T-cell (primary cell): ENCODE data around the gene CEP19. TPM values are rescaled to one million over a fixed set of nuclear protein-coding genes. Genes with fewer than 3 reads are reported as not detected.
"Not testable (repeated sequence)": the region's sequence is repeated elsewhere in the genome, so short reads cannot be mapped to it uniquely, and the experiment has no call there.

Source experiments
- ATAC-seq, 4 experiments: fragments of 200-7000 bp in 3 of 4; fragments of 150-1000 bp in 1 of 4; cut with Tn5 transposase; replicated peaks in 1 of 4; 1 replicate in 3 of 4; 2 replicates in 1 of 4; pipeline ENCODE4 v1.10.0; 2021; ENCODE audit warnings: moderate library complexity in 3 of 4, mild to moderate bottlenecking in 2 of 4, moderate number of reproducible peaks in 1 of 4
- CTCF ChIA-PET, 2 donors: fragments of 300-600 bp; sonication (Branson Sonifier 250); formaldehyde crosslinking; loops; one replicate each; lab custom pipeline; 2022; ENCODE audit warnings: antibody characterized with exemption in 2 of 2; lab: Charles Lee
- POLR2A ChIA-PET, 2 donors: fragments of 300-600 bp; sonication (Branson Sonifier 250); formaldehyde crosslinking; loops; one replicate each; lab custom pipeline; 2022; ENCODE audit warnings: antibody characterized with exemption in 2 of 2; lab: Charles Lee
- DNase-seq, 35 experiments: peaks; one replicate each; pipeline versions ENCODE4 v3.0.0 to v3.0.0-alpha.2; 2013 to 2023
- H3K27ac ChIP-seq: one replicate; pipeline ENCODE4 v1.5.1; 2013; ENCODE audit warnings: low read length
- H3K27me3 ChIP-seq, 2 experiments: replicated peaks in 1 of 2; 1 replicate in 1 of 2; 2 replicates in 1 of 2; pipeline versions ENCODE4 v1.6.1 to v1.7.0; 2013; ENCODE audit warnings: low read length in 1 of 2, mixed read lengths in 1 of 2; ENCODE audit not compliant: control insufficient read depth in 2 of 2, insufficient read depth in 2 of 2; ENCODE audit errors: extremely low read depth in 1 of 2
- H3K36me3 ChIP-seq, 2 donors: 1 replicate in 1 of 2; 2 replicates in 1 of 2; pipeline versions ENCODE4 v1.6.1 to v1.7.0; 2013; ENCODE audit warnings: low read length in 1 of 2; ENCODE audit not compliant: control insufficient read depth in 2 of 2, insufficient read depth in 1 of 2; ENCODE audit errors: extremely low read depth in 1 of 2
- H3K4me1 ChIP-seq, 2 experiments: 1 replicate in 1 of 2; 2 replicates in 1 of 2; pipeline versions ENCODE4 v1.6.1 to v1.7.0; 2013; ENCODE audit warnings: low read length in 2 of 2, mixed read lengths in 1 of 2; ENCODE audit not compliant: insufficient read depth in 2 of 2, control insufficient read depth in 1 of 2; ENCODE audit errors: extremely low read depth in 1 of 2
- H3K4me3 ChIP-seq, 2 donors: 1 replicate in 1 of 2; 2 replicates in 1 of 2; pipeline versions ENCODE4 v1.5.1 to v1.7.0; 2013; ENCODE audit warnings: mild to moderate bottlenecking in 2 of 2, low read length in 1 of 2, moderate library complexity in 1 of 2; ENCODE audit not compliant: control insufficient read depth in 1 of 2; ENCODE audit errors: extremely low read depth in 1 of 2
- H3K9me3 ChIP-seq: 2 replicates; pipeline ENCODE4 v1.7.0; 2013
- H3K27ac Mint-ChIP-seq, 2 donors: one replicate each; pipeline ENCODE4 v1.8.0; 2020 to 2021; ENCODE audit warnings: mild to moderate bottlenecking in 2 of 2, mixed read lengths in 2 of 2
- H3K27me3 Mint-ChIP-seq, 2 donors: one replicate each; pipeline ENCODE4 v1.8.0; 2021 to 2022; ENCODE audit warnings: mixed read lengths in 2 of 2
- H3K36me3 Mint-ChIP-seq: one replicate; pipeline ENCODE4 v1.8.0; 2021; ENCODE audit warnings: mixed read lengths
- H3K4me1 Mint-ChIP-seq, 3 donors: one replicate each; pipeline ENCODE4 v1.8.0; 2020 to 2022; ENCODE audit warnings: mixed read lengths in 3 of 3, mild to moderate bottlenecking in 1 of 3
- H3K4me3 Mint-ChIP-seq, 3 donors: one replicate each; pipeline ENCODE4 v1.8.0; 2020 to 2022; ENCODE audit warnings: mild to moderate bottlenecking in 3 of 3, mixed read lengths in 3 of 3, moderate library complexity in 3 of 3
- H3K9me3 Mint-ChIP-seq, 3 donors: one replicate each; pipeline ENCODE4 v1.8.0; 2020 to 2022; ENCODE audit warnings: mixed read lengths in 3 of 3
- WGBS: methylation state at CpG from one replicate; pipeline ENCODE4 v1.1.5; 2013; ENCODE audit warnings: missing lambda C conversion rate; ENCODE audit not compliant: insufficient coverage; 5-methylcytosine and 5-hydroxymethylcytosine counted together
- total RNA-seq, 35 experiments: library from RNA in 6 of 35; stranded (reverse) in 6 of 35; fragments of 120-200 nt in 1 of 35; gene quantifications; one replicate each; pipeline versions ENCODE4 v1.2.1 to v1.2.4 and lab custom pipeline; 2013 to 2026

Gene CEP19
- total RNA-seq, 5 donors from 2014 or later (not counting 1 experiment from before 2014, with no cell fraction given): 1.6 to 8.5 (median 6.4) TPM

GRCh38 chr3:196749125-196749524 is 37.1 kb upstream of the CEP19 start:
- no peak overlapping the region for H3K27ac ChIP-seq
- Mint-ChIP-seq H3K4me1 (peaks cover 51 to 67% (median 59%) of the 10 kb centered on the region in 3 donors), H3K27ac (no peak overlapping the region), H3K4me3 (peak overlapping the region in 1 of 3 donors; percentile 3), H3K36me3 (peaks cover 37% of the 10 kb centered on the region), H3K9me3 (no peaks in the 10 kb centered on the region), H3K27me3 (no peaks in the 10 kb centered on the region)
- peaks cover 0 to 12% of the 10 kb centered on the region in 2 donors for H3K36me3 ChIP-seq
- DNase-seq (no peak), ATAC-seq (no peak)
- WGBS: 80% methylated on average over 1 of the region's 8 CpGs
- ChIA-PET CTCF (no interaction called here), POLR2A (interaction anchor here in 1 of 2 donors (0.6 kb wide), 1 partner anchor 178 kb away, joined by 6 read pairs; no protein-coding TSS in a partner anchor)
- H3K27me3 ChIP-seq: no peaks in the 10 kb centered on the region
- peaks cover 0 to 14% of the 10 kb centered on the region in 2 experiments for H3K4me1 ChIP-seq
- H3K9me3 ChIP-seq: no peaks in the 10 kb centered on the region
- H3K4me3 ChIP-seq: no peak overlapping the region

- H3K4me3 Mint-ChIP-seq: peak overlapping the region in 2 of 3 donors; percentile 38 to 47
- H3K9me3 ChIP-seq, H3K36me3 ChIP-seq, H3K9me3 Mint-ChIP-seq, DNase-seq, H3K27me3 ChIP-seq, H3K4me3 ChIP-seq, POLR2A ChIA-PET, H3K27ac Mint-ChIP-seq, CTCF ChIA-PET, H3K27ac ChIP-seq, ATAC-seq, H3K27me3 Mint-ChIP-seq: not testable (repeated sequence)
- WGBS: no CpG with 5 or more reads among the region's 10 CpGs
- peaks cover 15 to 34% of the 10 kb centered on the region in 2 experiments for H3K4me1 ChIP-seq
- peaks cover 48 to 61% (median 50%) of the 10 kb centered on the region in 3 donors for H3K4me1 Mint-ChIP-seq
- peaks cover 18% of the 10 kb centered on the region for H3K36me3 Mint-ChIP-seq
Measured at GRCh38 chr3:196743569-196743968, 31.5 kb upstream of the CEP19 start.

- Mint-ChIP-seq H3K27me3 (no peaks in the 10 kb centered on the region), H3K9me3 (no peaks in the 10 kb centered on the region), H3K4me3 (peak overlapping the region; percentile 99 to 100 (median 99)), H3K36me3 (peaks cover 9% of the 10 kb centered on the region), H3K27ac (peak overlapping the region; percentile 97 to 98), H3K4me1 (peaks cover 37 to 49% (median 39%) of the 10 kb centered on the region in 3 donors)
- Histone ChIP-seq H3K4me1 (peaks cover 15 to 30% of the 10 kb centered on the region in 2 experiments), H3K36me3 (no peaks in the 10 kb centered on the region), H3K4me3 (peak overlapping the region; percentile 10 to 91), H3K27ac (peak overlapping the region; percentile 83), H3K9me3 (no peaks in the 10 kb centered on the region), H3K27me3 (no peaks in the 10 kb centered on the region)
- DNase-seq (no peak), ATAC-seq (no peak)
- ChIA-PET POLR2A (interaction anchor here in 1 of 2 donors (2.4 kb wide), 1 partner anchor 29 kb away, joined by 18 read pairs; the partner anchor contains the start of genes CEP19 and PIGX), CTCF (interaction anchor here in 1 of 2 donors (1.1 kb wide), 2 partner anchors 29 to 36 kb away, joined by 4 read pairs; partner anchors contain the start of genes CEP19 and PIGX)
- WGBS: no CpG with 5 or more reads among the region's 5 CpGs
Measured at GRCh38 chr3:196741249-196741889, 29.3 kb upstream of the CEP19 start.

GRCh38 chr3:196740481-196741248 is 28.6 kb upstream of the CEP19 start:
- Mint-ChIP-seq H3K27ac (peak overlapping the region; percentile 97 to 98), H3K9me3 (no peaks in the 10 kb centered on the region), H3K36me3 (peaks cover 5% of the 10 kb centered on the region), H3K4me1 (peaks cover 34 to 42% (median 37%) of the 10 kb centered on the region in 3 donors), H3K27me3 (no peaks in the 10 kb centered on the region), H3K4me3 (peak overlapping the region; percentile 99 to 100 (median 99))
- Histone ChIP-seq H3K4me3 (peak overlapping the region; percentile 86 to 91), H3K9me3 (no peaks in the 10 kb centered on the region), H3K4me1 (peaks cover 15 to 30% of the 10 kb centered on the region in 2 experiments), H3K27ac (peak overlapping the region; percentile 83), H3K36me3 (no peaks in the 10 kb centered on the region), H3K27me3 (no peaks in the 10 kb centered on the region)
- DNase-seq: peak in 32 of 35 experiments; percentile 11 to 73 (median 47)
- CTCF ChIA-PET: interaction anchor here in 1 of 2 donors (0.6 to 1.1 kb wide), 3 partner anchors 29 to 199 kb away, joined by 4 read pairs; partner anchors contain the start of genes CEP19 and PIGX
- WGBS: 0% methylated on average over 8 of the region's 30 CpGs
- POLR2A ChIA-PET: interaction anchor here (0.7 to 2.4 kb wide), 2 partner anchors 29 to 118 kb away, joined by 5 to 18 read pairs; partner anchors contain the start of genes CEP19 (in 1 of the 2) and PIGX (in 1 of the 2)
- peak in 1 of 4 experiments; percentile 56 for ATAC-seq

- H3K27ac ChIP-seq: peak within 1 kb of the TSS; percentile 83
- CTCF ChIA-PET: interaction anchor here in 1 of 2 donors (0.6 to 1.3 kb wide), 5 partner anchors 27 to 217 kb away, joined by 3 to 5 read pairs (median 4); partner anchors contain the start of genes CEP19 and PIGX
- H3K9me3 Mint-ChIP-seq: no peaks in the 10 kb centered on the region
- H3K4me1 ChIP-seq: peaks cover 15 to 23% of the 10 kb centered on the region in 2 experiments
- no peaks in the 10 kb centered on the region for H3K36me3 ChIP-seq
- H3K4me3 Mint-ChIP-seq: peak within 1 kb of the TSS; percentile 99 to 100 (median 99)
- no peaks in the 10 kb centered on the region for H3K27me3 ChIP-seq
- peak within 1 kb of the TSS; percentile 97 to 98 for H3K27ac Mint-ChIP-seq
- WGBS: 0% methylated on average over 61 of the region's 86 CpGs
- no peaks in the 10 kb centered on the region for H3K27me3 Mint-ChIP-seq
- H3K9me3 ChIP-seq: no peaks in the 10 kb centered on the region
- H3K4me1 Mint-ChIP-seq: peaks cover 29 to 38% (median 37%) of the 10 kb centered on the region in 3 donors
- H3K4me3 ChIP-seq: peak within 1 kb of the TSS; percentile 86 to 91
- peak; percentile 79 to 93 (median 88) for DNase-seq
- ATAC-seq: peak; percentile 88 to 94 (median 89)
- POLR2A ChIA-PET: interaction anchor here (0.6 to 2.4 kb wide), 5 partner anchors 20 to 130 kb away, joined by 3 to 18 read pairs (median 4); partner anchors contain the start of genes CEP19 (in 1 of the 2) and PIGX (in 1 of the 2)
- peaks cover 8% of the 10 kb centered on the region for H3K36me3 Mint-ChIP-seq
Measured at GRCh38 chr3:196739671-196740480, 27.8 kb upstream of the CEP19 start, which contains the start of gene PAK2. Gene PAK2 (plus strand): TSS chr3:196739857. CDS start chr3:196782647, 42,790 bp downstream.
